ENCODE data around the gene IFNGR1.
"Not testable (repeated sequence)": the region's sequence is repeated elsewhere in the genome, so short reads cannot be mapped to it uniquely, and the experiment has no call there.

The IFNGR1 gene

GRCh38 chr6:137214931-137215330 lies 4.3 kb downstream of the IFNGR1 start:
- DNase-seq (ENCODE audit: insufficient read length, low spot score) (no peak), FAIRE-seq (no peak)

GRCh38 chr6:137213813-137214212 lies 5.4 kb downstream of the IFNGR1 start:
- FAIRE-seq (no peak), DNase-seq (ENCODE audit: insufficient read length, low spot score) (no peak)

- DNase-seq (ENCODE audit: insufficient read length, low spot score) (no peak), FAIRE-seq (peak; percentile 21)
Observed at GRCh38 chr6:137213331-137213740, 5.8 kb downstream of the IFNGR1 start.

- FAIRE-seq: no peak
- DNase-seq (ENCODE audit: insufficient read length, low spot score): no peak
Observed at GRCh38 chr6:137211910-137212309, 7.3 kb downstream of the IFNGR1 start.

- DNase-seq (ENCODE audit: insufficient read length, low spot score) (no peak), FAIRE-seq (no peak)
Observed at GRCh38 chr6:137210903-137211302, 8.3 kb downstream of the IFNGR1 start.

GRCh38 chr6:137208279-137208678 lies 10.9 kb downstream of the IFNGR1 start:
- DNase-seq (ENCODE audit: insufficient read length, low spot score) (no peak), FAIRE-seq (no peak)

GRCh38 chr6:137207457-137207856 lies 11.7 kb downstream of the IFNGR1 start:
- not testable (repeated sequence) for DNase-seq (ENCODE audit: insufficient read length, low spot score); FAIRE-seq

- peak; percentile 26 for FAIRE-seq
- no peak for DNase-seq (ENCODE audit: insufficient read length, low spot score)
Observed at GRCh38 chr6:137206577-137206976, 12.6 kb downstream of the IFNGR1 start.

GRCh38 chr6:137203256-137203655 lies 15.9 kb downstream of the IFNGR1 start:
- no peak for DNase-seq (ENCODE audit: insufficient read length, low spot score)
- FAIRE-seq: no peak

- DNase-seq (ENCODE audit: insufficient read length, low spot score): no peak
- FAIRE-seq: peak; percentile 89
Observed at GRCh38 chr6:137202078-137202477, 17.1 kb downstream of the IFNGR1 start.

- DNase-seq (ENCODE audit: insufficient read length, low spot score): no peak
- FAIRE-seq: no peak
Observed at GRCh38 chr6:137201006-137201405, 18.2 kb downstream of the IFNGR1 start.

- FAIRE-seq (no peak), DNase-seq (ENCODE audit: insufficient read length, low spot score) (no peak)
Observed at GRCh38 chr6:137200288-137200687, 18.9 kb downstream of the IFNGR1 start.

- DNase-seq (ENCODE audit: insufficient read length, low spot score) (no peak), FAIRE-seq (peak; percentile 81)
Observed at GRCh38 chr6:137197684-137198645, 21.2 kb downstream of the IFNGR1 start.

GRCh38 chr6:137193256-137194070 lies 25.7 kb downstream of the IFNGR1 start:
- DNase-seq (ENCODE audit: insufficient read length, low spot score) (no peak), FAIRE-seq (no peak)

- DNase-seq (ENCODE audit: insufficient read length, low spot score): no peak
- no peak for FAIRE-seq
Observed at GRCh38 chr6:137192821-137193220, 26.4 kb downstream of the IFNGR1 start.

GRCh38 chr6:137191670-137192069 lies 27.5 kb downstream of the IFNGR1 start:
- FAIRE-seq (no peak), DNase-seq (ENCODE audit: insufficient read length, low spot score) (no peak)

- no peak for FAIRE-seq
- DNase-seq (ENCODE audit: insufficient read length, low spot score): no peak
Observed at GRCh38 chr6:137191236-137191635, 27.9 kb downstream of the IFNGR1 start.

- DNase-seq (ENCODE audit: insufficient read length, low spot score): no peak
- no peak for FAIRE-seq
Observed at GRCh38 chr6:137190583-137191094, 28.5 kb downstream of the IFNGR1 start.

GRCh38 chr6:137188855-137189254 lies 30.3 kb downstream of the IFNGR1 start:
- FAIRE-seq (no peak), DNase-seq (ENCODE audit: insufficient read length, low spot score) (no peak)

- FAIRE-seq (no peak), DNase-seq (ENCODE audit: insufficient read length, low spot score) (no peak)
Observed at GRCh38 chr6:137185290-137185689, 33.9 kb downstream of the IFNGR1 start.

- FAIRE-seq (no peak), DNase-seq (ENCODE audit: insufficient read length, low spot score) (no peak)
Observed at GRCh38 chr6:137182654-137183073, 36.5 kb downstream of the IFNGR1 start.
